ENCODE data around the gene RBX1.

The RBX1 gene

DNA sequence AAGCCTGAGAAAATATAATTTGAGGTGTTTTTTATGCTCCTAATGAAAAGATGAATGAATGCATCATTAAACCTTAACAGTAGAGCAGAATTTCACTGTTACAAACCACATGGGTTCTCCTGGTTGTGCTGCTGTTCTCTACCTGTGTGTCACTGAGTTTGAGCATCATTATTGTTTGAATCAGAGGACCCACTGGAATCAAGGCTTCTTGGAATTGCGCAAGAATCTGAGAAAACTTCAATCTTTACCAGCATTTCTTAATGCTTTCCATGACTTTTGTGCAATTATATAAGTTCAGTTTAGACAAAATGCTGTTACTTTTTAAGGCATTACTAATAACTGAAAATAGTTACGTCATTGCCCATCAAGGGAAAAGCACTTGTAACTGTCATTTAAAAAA, 18.8 kb upstream of the RBX1 start:
- H4K20me1 ChIP-seq = no peaks in the 10 kb centered on the region
- no peaks in the 10 kb centered on the region for H3K4me1 ChIP-seq
- H3K27ac ChIP-seq = no peak overlapping the region
- H3K9ac ChIP-seq = no peak overlapping the region
- no peak overlapping the region for H3K4me3 ChIP-seq
- no peak overlapping the region for H3K4me2 ChIP-seq
- no peaks in the 10 kb centered on the region for H3K9me3 ChIP-seq (replicated peaks in 1 of 11)
- H3K27me3 ChIP-seq = no peaks in the 10 kb centered on the region
- H3K36me3 ChIP-seq = peaks cover 9 to 68% (median 51%) of the 10 kb centered on the region in 11 experiments
- TF ChIP-seq Cebpa-rat (IDR thresholded peaks at IDR 0.05) = peak in 8 of 11 experiments; percentile 15 to 82 (median 69); a peak in 11 of 22 replicates

DNA sequence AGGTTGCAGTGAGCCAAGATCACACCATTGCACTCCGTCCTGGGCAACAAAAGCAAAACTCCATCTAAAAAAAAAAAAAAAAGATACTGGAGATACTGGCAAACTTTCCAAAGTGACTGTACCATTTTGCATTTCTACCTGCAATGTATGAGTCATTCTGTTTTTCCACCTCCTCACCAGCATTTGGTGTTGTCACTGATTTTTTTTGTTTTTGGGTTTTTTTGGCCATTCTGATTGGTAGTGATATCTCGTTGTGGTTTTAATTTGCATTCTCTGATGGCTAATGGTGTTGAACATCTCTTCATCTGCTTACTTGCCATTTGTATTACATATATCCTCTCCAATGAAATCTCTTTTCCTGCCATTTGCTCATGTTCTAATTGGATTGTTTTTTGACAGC, 12.0 kb upstream of the RBX1 start:
- no peak overlapping the region for H3K4me2 ChIP-seq
- TF ChIP-seq Cebpa-rat (IDR thresholded peaks at IDR 0.05) = no peak
- H3K9me3 ChIP-seq (replicated peaks in 1 of 11) = no peaks in the 10 kb centered on the region
- peaks cover 0 to 31% (median 15%) of the 10 kb centered on the region in 10 experiments; a peak in 13 of 20 replicates for H3K4me1 ChIP-seq
- H4K20me1 ChIP-seq = no peaks in the 10 kb centered on the region
- no peak overlapping the region for H3K9ac ChIP-seq
- H3K27ac ChIP-seq = no peak overlapping the region
- no peak overlapping the region for H3K4me3 ChIP-seq
- H3K27me3 ChIP-seq = no peaks in the 10 kb centered on the region
- peaks cover 0 to 6% (median under 1%) of the 10 kb centered on the region in 11 experiments; a peak in 7 of 22 replicates for H3K36me3 ChIP-seq

DNA sequence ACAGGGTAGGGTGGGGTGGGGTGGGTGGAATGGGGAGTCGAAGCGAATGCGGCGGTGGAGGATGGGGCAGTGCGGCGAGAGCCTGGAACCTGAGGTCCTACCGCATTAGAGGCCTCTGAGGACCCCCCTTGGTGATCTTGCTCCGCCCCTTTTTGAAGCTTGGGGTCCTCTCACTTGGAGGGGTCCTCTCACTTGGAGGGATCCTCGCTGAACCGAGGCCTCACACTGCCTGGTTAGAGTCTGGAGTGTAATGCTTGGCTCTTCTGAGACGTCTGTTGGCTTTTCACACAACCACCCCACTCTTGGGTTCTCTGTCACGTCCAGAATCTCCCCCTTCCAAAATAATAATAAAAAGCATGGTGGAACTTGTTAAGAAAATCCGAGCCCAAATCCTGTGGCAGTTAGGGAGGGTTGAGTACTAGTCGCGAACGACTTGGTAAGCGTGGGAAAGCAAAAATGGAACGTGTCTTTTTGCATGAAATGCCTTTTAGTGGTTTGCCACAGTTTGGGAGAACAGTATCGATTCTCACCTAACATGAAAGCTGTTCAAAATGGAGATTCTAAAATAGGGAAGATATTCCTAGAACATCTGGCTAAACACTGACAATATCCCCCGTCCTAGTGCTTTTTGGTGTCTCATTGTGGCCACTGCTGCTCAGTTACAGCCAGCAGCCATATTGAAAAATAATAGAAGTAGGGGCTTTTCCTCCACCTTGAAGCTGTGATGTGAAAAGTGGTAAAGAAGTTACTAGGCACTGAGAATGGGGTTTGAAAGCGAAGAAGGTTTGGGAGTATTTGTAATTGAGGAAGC, 822 bp downstream of the RBX1 start:
- TF ChIP-seq Cebpa-rat (IDR thresholded peaks at IDR 0.05) = no peak
- Histone ChIP-seq H3K27me3 (no peaks in the 10 kb centered on the region), H3K4me2 (peak overlapping the region; percentile 75 to 97 (median 88)), H3K4me1 (peaks cover 27 to 36% (median 30%) of the 10 kb centered on the region in 10 experiments), H3K27ac (peak overlapping the region; percentile 88 to 99 (median 96)), H3K9ac (peak overlapping the region; percentile 87 to 98 (median 93)), H3K36me3 (peaks cover 34 to 41% (median 39%) of the 10 kb centered on the region in 11 experiments), H3K9me3 (replicated peaks in 1 of 11) (no peaks in the 10 kb centered on the region), H4K20me1 (peaks cover 0 to 27% (median 7%) of the 10 kb centered on the region in 11 experiments; a peak in 9 of 22 replicates), H3K4me3 (peak overlapping the region; percentile 71 to 88 (median 80))

DNA sequence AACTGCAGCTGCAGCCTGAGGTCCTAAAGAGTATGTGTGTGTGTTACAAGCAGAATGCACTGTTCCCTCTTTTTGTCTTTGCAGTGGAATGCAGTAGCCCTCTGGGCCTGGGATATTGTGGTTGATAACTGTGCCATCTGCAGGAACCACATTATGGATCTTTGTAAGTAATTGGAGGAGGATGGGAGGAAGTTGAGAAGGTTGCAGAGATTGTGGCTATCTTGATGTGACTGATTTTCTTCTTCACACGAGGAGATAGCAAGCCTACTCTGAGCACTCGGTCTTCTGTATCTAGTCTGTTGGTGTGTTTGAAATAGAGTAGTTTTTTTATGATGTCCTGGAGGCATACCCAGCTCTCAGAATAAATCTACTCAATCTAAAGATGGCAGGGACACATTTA, 2.3 kb downstream of the RBX1 start:
- Histone ChIP-seq H3K9me3 (replicated peaks in 1 of 11) (no peaks in the 10 kb centered on the region), H3K27me3 (no peaks in the 10 kb centered on the region), H3K4me1 (peaks cover 27 to 36% (median 30%) of the 10 kb centered on the region in 10 experiments), H3K4me3 (peak overlapping the region in 3 of 10 experiments; percentile 75 to 88 (median 83); a peak in 4 of 20 replicates), H3K27ac (no peak overlapping the region; a peak in 1 of 22 replicates), H3K9ac (peak overlapping the region in 8 of 11 experiments; percentile 8 to 98 (median 92); a peak in 6 of 22 replicates), H3K4me2 (peak overlapping the region; percentile 75 to 97 (median 88)), H3K36me3 (peaks cover 47 to 56% (median 53%) of the 10 kb centered on the region in 11 experiments), H4K20me1 (peaks cover 0 to 40% (median 12%) of the 10 kb centered on the region in 11 experiments; a peak in 16 of 22 replicates)
- no peak for TF ChIP-seq Cebpa-rat (IDR thresholded peaks at IDR 0.05)

DNA sequence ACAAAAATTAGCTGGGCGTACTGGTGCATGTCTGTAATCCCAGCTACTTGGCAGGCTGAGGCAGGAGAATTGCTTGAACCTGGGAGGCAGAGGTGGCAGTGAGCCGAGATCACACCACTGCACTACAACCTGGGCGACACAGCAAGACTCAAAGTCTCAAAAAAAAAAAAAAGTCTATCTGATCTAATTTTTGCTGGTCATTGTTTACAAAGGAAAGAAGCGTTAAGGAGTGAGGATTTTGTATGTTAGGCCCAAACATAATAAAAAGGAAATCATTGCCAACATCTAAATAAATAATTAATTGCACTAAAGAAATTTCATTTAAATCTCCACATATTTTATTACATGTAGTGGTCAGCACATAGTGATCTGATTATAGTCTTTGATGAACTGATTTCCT, 2.9 kb downstream of the RBX1 start:
- no peak for TF ChIP-seq Cebpa-rat (IDR thresholded peaks at IDR 0.05)
- H3K36me3 ChIP-seq = peaks cover 53 to 62% (median 59%) of the 10 kb centered on the region in 11 experiments

DNA sequence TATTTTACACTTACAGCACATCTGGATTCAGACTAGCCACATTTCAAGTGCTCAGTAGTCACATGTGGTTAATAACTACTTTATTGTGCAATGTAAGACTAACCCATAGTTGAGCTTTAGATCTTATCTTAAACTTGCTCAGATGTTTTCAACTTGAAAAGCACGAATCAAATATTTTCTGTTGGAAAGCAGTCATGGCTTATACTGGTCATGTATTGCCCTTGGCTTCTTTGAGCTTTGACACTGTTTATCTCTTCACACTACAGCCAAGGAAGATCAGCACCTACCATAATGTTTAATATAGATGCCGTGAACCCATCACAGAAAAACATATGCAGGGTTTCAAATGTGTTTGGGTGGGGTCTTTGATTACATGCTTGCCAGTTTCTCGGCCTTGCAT, 4.4 kb downstream of the RBX1 start:
- no peak overlapping the region for H3K9ac ChIP-seq
- no peaks in the 10 kb centered on the region for H3K9me3 ChIP-seq (replicated peaks in 1 of 11)
- no peak overlapping the region for H3K27ac ChIP-seq
- H3K27me3 ChIP-seq = no peaks in the 10 kb centered on the region
- no peak for TF ChIP-seq Cebpa-rat (IDR thresholded peaks at IDR 0.05)
- H3K36me3 ChIP-seq = peaks cover 65 to 77% (median 73%) of the 10 kb centered on the region in 11 experiments
- H3K4me1 ChIP-seq = peaks cover 19 to 29% (median 22%) of the 10 kb centered on the region in 10 experiments
- H3K4me2 ChIP-seq = no peak overlapping the region
- no peak overlapping the region for H3K4me3 ChIP-seq
- H4K20me1 ChIP-seq = peaks cover 12 to 61% (median 33%) of the 10 kb centered on the region in 11 experiments; a peak in 18 of 22 replicates

More for the DNA sequence above, 2.9 kb downstream of the RBX1 start:
- Histone ChIP-seq H3K4me2 (peak overlapping the region in 7 of 11 experiments; percentile 80 to 97 (median 88); a peak in 11 of 22 replicates), H4K20me1 (peaks cover 4 to 47% (median 19%) of the 10 kb centered on the region in 11 experiments; a peak in 18 of 22 replicates), H3K4me1 (peaks cover 27 to 36% (median 30%) of the 10 kb centered on the region in 10 experiments), H3K9ac (peak overlapping the region in 2 of 11 experiments; percentile 8 to 22; a peak in 1 of 22 replicates), H3K27ac (no peak overlapping the region), H3K9me3 (replicated peaks in 1 of 11) (no peaks in the 10 kb centered on the region), H3K4me3 (no peak overlapping the region), H3K27me3 (no peaks in the 10 kb centered on the region)

DNA sequence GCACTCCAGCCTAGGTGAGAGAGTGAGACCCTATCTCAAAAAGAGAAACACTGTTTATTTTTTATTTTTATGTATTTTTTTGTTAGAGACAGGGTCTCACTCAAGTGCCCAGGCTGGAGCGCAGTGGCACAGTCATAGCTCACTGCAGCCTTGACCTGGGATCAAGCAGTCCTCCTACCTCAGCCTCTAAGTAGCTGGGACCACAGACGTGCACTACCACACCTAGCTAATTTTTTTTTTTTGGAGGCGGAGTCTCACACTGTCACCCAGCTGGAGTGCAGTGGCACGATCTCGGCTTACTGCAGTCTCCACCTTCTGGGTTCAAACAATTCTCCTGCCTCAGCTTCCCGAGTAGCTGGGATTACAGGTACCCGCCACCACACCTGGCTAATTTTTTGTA, 6.4 kb downstream of the RBX1 start:
- Histone ChIP-seq H3K4me1 (peaks cover 15 to 24% (median 15%) of the 10 kb centered on the region in 10 experiments), H3K27ac (no peak overlapping the region), H3K27me3 (no peaks in the 10 kb centered on the region), H4K20me1 (peaks cover 5 to 77% (median 47%) of the 10 kb centered on the region in 11 experiments; a peak in 17 of 22 replicates), H3K9ac (no peak overlapping the region), H3K36me3 (peaks cover 84 to 97% (median 93%) of the 10 kb centered on the region in 11 experiments), H3K4me3 (no peak overlapping the region), H3K4me2 (no peak overlapping the region), H3K9me3 (replicated peaks in 1 of 11) (no peaks in the 10 kb centered on the region)
- no peak for TF ChIP-seq Cebpa-rat (IDR thresholded peaks at IDR 0.05)

DNA sequence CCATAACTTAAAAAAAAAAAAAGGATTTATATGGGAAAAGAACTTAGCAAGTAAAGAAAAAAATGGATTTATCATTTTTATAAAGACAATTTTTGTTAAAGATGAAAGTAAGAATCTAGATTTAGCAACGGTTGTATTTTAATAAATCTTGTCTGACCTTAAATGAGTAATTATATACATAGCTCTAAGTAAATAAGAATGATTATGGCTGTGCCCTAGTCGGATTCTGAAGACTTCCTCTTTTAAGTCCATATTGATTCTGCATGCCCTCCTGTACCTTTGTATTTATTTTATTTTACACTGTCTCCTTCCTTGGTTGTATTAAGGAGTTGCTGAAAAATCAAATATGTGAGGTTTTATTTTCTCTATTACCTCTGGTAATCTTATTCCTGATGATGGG, 7.1 kb downstream of the RBX1 start:
- H4K20me1 ChIP-seq = peaks cover 5 to 71% (median 46%) of the 10 kb centered on the region in 11 experiments; a peak in 17 of 22 replicates
- peaks cover 90 to 100% (median 99%) of the 10 kb centered on the region in 11 experiments for H3K36me3 ChIP-seq
- no peak overlapping the region for H3K27ac ChIP-seq
- no peak overlapping the region for H3K4me2 ChIP-seq
- TF ChIP-seq Cebpa-rat (IDR thresholded peaks at IDR 0.05) = no peak
- no peaks in the 10 kb centered on the region for H3K9me3 ChIP-seq (replicated peaks in 1 of 11)
- H3K27me3 ChIP-seq = no peaks in the 10 kb centered on the region
- no peak overlapping the region for H3K9ac ChIP-seq
- H3K4me3 ChIP-seq = no peak overlapping the region
- H3K4me1 ChIP-seq = peaks cover 8 to 17% (median 8%) of the 10 kb centered on the region in 10 experiments; a peak in 19 of 20 replicates

DNA sequence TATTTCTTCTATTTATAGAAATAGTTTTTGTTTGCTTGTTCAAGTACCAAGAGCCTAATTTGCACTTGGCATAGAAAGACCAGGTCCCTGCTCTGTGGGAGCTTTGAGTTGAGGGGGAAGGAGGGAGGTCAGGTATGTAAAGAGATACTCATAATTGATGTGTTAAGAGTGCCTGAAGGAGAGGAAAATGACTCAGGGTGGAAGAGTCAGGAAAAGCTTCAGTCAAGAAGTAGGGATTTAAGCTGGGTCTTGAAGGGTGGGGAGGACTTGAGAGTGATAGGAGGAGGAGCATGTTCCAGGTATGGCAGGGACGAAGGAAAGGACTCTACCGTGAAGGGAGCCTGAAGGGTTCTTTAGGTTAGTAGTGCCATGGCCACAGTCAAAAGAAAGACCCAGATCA, 9.0 kb downstream of the RBX1 start:
- Histone ChIP-seq H3K4me1 (peaks cover 4 to 15% (median 9%) of the 10 kb centered on the region in 10 experiments; a peak in 17 of 20 replicates), H3K36me3 (peaks cover 89 to 100% (median 99%) of the 10 kb centered on the region in 11 experiments), H3K4me2 (no peak overlapping the region), H3K27ac (peak overlapping the region in 1 of 11 experiments; percentile 9; a peak in 1 of 22 replicates), H3K4me3 (no peak overlapping the region), H3K9me3 (replicated peaks in 1 of 11) (no peaks in the 10 kb centered on the region), H3K27me3 (no peaks in the 10 kb centered on the region), H3K9ac (no peak overlapping the region), H4K20me1 (peaks cover 5 to 66% (median 44%) of the 10 kb centered on the region in 11 experiments; a peak in 17 of 22 replicates)
- no peak for TF ChIP-seq Cebpa-rat (IDR thresholded peaks at IDR 0.05)
